Endodermal cell (in vitro differentiated cells): ENCODE data around the gene FFAR1. TPM values are rescaled to one million over a fixed set of nuclear protein-coding genes. Genes with fewer than 3 reads are reported as not detected.

Experiments
- DNase-seq: peaks from one replicate; pipeline ENCODE4 v3.0.0-alpha.2; 2017
- H3K27ac ChIP-seq: 2 replicates; pipeline ENCODE4 v1.5.1; 2013; ENCODE audit warnings: mild to moderate bottlenecking, low read depth, low read length, moderate library complexity
- H3K27me3 ChIP-seq: 2 replicates; pipeline ENCODE4 v1.6.1; 2013; ENCODE audit warnings: mild to moderate bottlenecking, low read length, moderate library complexity; ENCODE audit not compliant: insufficient read depth, control insufficient read depth, poor library complexity, severe bottlenecking
- H3K36me3 ChIP-seq: 2 replicates; pipeline ENCODE4 v1.7.0; 2013; ENCODE audit warnings: mild to moderate bottlenecking, low read length, moderate library complexity; ENCODE audit not compliant: control insufficient read depth, insufficient read depth
- H3K4me1 ChIP-seq: one replicate; pipeline ENCODE4 v1.7.0; 2013; ENCODE audit warnings: low read length; ENCODE audit not compliant: control insufficient read depth, insufficient read depth
- H3K4me3 ChIP-seq: 2 replicates; pipeline ENCODE4 v1.5.1; 2013; ENCODE audit warnings: mild to moderate bottlenecking, low read length, moderate library complexity
- H3K9ac ChIP-seq: 2 replicates; pipeline ENCODE4 v1.6.1; 2013; ENCODE audit warnings: mild to moderate bottlenecking, low read length, moderate library complexity; ENCODE audit not compliant: poor library complexity, severe bottlenecking; ENCODE audit errors: extremely low read depth
- H3K9me3 ChIP-seq: 2 replicates; pipeline ENCODE4 v1.6.1; 2013; ENCODE audit warnings: mild to moderate bottlenecking, low read length, moderate library complexity; ENCODE audit not compliant: control insufficient read depth
- H3K27ac Mint-ChIP-seq: 2 replicates; pipeline ENCODE4 v1.8.0; 2020; ENCODE audit warnings: mixed read lengths
- H3K27me3 Mint-ChIP-seq: 2 replicates; pipeline ENCODE4 v1.8.0; 2021; ENCODE audit warnings: mild to moderate bottlenecking, mixed read lengths; ENCODE audit not compliant: insufficient read depth
- H3K36me3 Mint-ChIP-seq: 2 replicates; pipeline ENCODE4 v1.8.0; 2020; ENCODE audit warnings: low read depth, mixed read lengths
- H3K4me1 Mint-ChIP-seq: 2 replicates; pipeline ENCODE4 v1.8.0; 2020; ENCODE audit warnings: mixed read lengths
- H3K4me3 Mint-ChIP-seq: 2 replicates; pipeline ENCODE4 v1.8.0; 2020; ENCODE audit warnings: mild to moderate bottlenecking, moderate library complexity, mixed read lengths
- H3K9me3 Mint-ChIP-seq: 2 replicates; pipeline ENCODE4 v1.8.0; 2020; ENCODE audit warnings: mild to moderate bottlenecking, mixed read lengths
- WGBS, 2 experiments: methylation state at CpG; one replicate each; pipeline versions ENCODE4 v1.1.5 to v1.1.7; 2013; ENCODE audit warnings: missing lambda C conversion rate in 2 of 2, mixed read lengths in 1 of 2; ENCODE audit not compliant: insufficient coverage in 1 of 2, insufficient read length in 1 of 2; 5-methylcytosine and 5-hydroxymethylcytosine counted together
- total RNA-seq, 2 donors: library from RNA; stranded (reverse); fragmentation: NEBNext Ultra II Directional in 1 of 2; extraction: Animal tissue kit (Norgen Biotek cat#: 25700) in 1 of 2; gene quantifications; 2 replicates in 1 of 2; 3 replicates in 1 of 2; pipeline ENCODE4 v1.2.1, GENCODE V29; 2021
- TF ChIP-seq, protein P1 (sequence below): fragments of 200-600 bp; sonication (generic); conservative IDR thresholded peaks from 2 replicates; pipeline ENCODE4 v1.5.0; 2021; ENCODE audit warnings: antibody characterized with exemption, mild to moderate bottlenecking

Gene FFAR1
- total RNA-seq, 2 donors from 2014 or later = not detected

DNA sequence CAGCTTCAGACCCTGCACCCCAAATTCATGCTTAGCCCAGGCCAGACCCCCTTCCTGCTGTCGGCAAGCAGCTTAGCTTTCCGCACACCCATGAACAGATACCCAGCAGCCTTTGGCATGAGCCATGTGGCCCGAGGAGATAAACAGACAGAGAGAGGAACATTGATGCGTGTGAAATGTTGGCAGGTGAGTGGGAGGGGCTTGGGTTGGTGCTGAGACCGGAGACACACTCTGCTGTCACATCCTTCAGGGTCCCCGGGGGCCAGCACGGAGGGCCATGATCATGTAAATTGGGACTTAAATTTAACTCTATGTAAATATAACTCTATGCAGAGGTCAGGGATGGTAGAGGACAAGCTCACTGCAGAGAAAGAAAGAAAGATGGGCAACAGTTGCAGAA is 17.2 kb upstream of the FFAR1 start:
- H3K36me3 ChIP-seq = no peaks in the 10 kb centered on the region
- Mint-ChIP-seq H3K4me3 (no peak overlapping the region), H3K4me1 (no peaks in the 10 kb centered on the region), H3K9me3 (no peaks in the 10 kb centered on the region), H3K36me3 (no peaks in the 10 kb centered on the region), H3K27me3 (no peaks in the 10 kb centered on the region), H3K27ac (no peak overlapping the region)
- TF ChIP-seq, protein P1, sequence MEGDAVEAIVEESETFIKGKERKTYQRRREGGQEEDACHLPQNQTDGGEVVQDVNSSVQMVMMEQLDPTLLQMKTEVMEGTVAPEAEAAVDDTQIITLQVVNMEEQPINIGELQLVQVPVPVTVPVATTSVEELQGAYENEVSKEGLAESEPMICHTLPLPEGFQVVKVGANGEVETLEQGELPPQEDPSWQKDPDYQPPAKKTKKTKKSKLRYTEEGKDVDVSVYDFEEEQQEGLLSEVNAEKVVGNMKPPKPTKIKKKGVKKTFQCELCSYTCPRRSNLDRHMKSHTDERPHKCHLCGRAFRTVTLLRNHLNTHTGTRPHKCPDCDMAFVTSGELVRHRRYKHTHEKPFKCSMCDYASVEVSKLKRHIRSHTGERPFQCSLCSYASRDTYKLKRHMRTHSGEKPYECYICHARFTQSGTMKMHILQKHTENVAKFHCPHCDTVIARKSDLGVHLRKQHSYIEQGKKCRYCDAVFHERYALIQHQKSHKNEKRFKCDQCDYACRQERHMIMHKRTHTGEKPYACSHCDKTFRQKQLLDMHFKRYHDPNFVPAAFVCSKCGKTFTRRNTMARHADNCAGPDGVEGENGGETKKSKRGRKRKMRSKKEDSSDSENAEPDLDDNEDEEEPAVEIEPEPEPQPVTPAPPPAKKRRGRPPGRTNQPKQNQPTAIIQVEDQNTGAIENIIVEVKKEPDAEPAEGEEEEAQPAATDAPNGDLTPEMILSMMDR = no peak
- 63 to 87% methylated on average over 2 to 6 of the region's 7 CpGs for WGBS, 2 experiments
- no peaks in the 10 kb centered on the region for H3K4me1 ChIP-seq
- H3K9me3 ChIP-seq = no peaks in the 10 kb centered on the region
- H3K27me3 ChIP-seq = no peaks in the 10 kb centered on the region
- DNase-seq = no peak
- no peak overlapping the region for H3K27ac ChIP-seq
- no peak overlapping the region for H3K4me3 ChIP-seq
- H3K9ac ChIP-seq = no peak overlapping the region

DNA sequence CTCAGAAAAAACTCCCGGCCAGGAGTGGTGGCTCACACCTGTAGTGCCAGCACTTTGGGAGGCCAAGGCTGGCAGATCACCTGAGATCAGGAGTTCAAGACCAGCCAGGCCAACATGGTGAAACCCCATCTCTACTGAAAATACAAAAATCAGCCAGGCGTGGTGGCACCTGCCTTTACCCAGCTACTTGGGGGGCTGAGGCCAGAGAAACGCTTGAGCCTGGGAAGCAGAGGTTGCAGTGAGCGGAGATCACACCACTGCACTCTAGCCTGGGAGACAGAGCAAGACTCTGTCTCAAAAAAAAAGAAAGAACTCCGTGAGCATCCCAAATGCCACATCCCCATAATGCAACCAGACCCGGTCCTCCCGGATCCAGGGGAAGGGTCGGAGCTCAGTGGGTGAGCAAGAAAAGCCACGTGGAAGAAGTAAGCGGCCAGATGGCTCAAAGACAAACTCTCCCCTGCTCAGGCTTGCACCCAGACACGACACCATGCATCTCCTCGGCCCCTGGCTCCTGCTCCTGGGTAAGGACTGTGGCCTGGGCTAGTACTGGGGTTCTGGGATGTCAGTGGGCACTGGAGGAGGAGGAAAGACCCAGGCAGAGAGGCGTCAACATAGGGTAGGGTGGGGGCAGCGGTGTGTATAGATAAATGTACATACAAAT is 16.0 kb upstream of the FFAR1 start:
- H3K4me3 Mint-ChIP-seq = no peak overlapping the region
- no peaks in the 10 kb centered on the region for H3K4me1 Mint-ChIP-seq
- no peaks in the 10 kb centered on the region for H3K27me3 ChIP-seq
- no peaks in the 10 kb centered on the region for H3K4me1 ChIP-seq
- WGBS, 2 experiments = 89 to 93% methylated on average over 2 to 12 of the region's 14 CpGs
- H3K9me3 ChIP-seq = no peaks in the 10 kb centered on the region
- no peaks in the 10 kb centered on the region for H3K36me3 Mint-ChIP-seq
- TF ChIP-seq, protein P1 = no peak
- no peaks in the 10 kb centered on the region for H3K9me3 Mint-ChIP-seq
- H3K27me3 Mint-ChIP-seq = no peaks in the 10 kb centered on the region
- H3K4me3 ChIP-seq = no peak overlapping the region
- H3K27ac Mint-ChIP-seq = no peak overlapping the region
- DNase-seq = no peak
- no peak overlapping the region for H3K9ac ChIP-seq
- H3K36me3 ChIP-seq = no peaks in the 10 kb centered on the region
- no peak overlapping the region for H3K27ac ChIP-seq

DNA sequence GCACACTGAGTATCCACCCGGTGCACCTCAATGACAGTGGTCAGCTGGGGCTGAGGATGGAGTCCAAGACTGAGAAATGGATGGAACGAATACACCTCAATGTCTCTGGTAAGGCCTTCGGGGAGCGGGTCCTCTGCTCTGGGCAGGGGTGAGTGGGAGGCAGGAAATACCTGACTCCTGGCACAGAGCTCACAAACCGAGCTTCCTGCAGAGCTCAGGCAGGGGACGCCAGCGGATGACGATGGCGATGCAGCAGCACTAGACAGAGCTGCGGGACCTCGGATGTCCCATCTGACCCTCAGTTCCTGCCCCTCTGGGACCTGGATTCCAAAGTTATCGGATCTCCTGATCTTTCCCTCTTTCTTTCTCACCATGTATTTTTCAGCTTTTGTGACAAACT is 14.9 kb upstream of the FFAR1 start:
- H3K9me3 Mint-ChIP-seq = no peaks in the 10 kb centered on the region
- H3K4me1 ChIP-seq = no peaks in the 10 kb centered on the region

More for the DNA sequence above, 14.9 kb upstream of the FFAR1 start:
- H3K36me3 ChIP-seq = no peaks in the 10 kb centered on the region
- no peak for DNase-seq
- no peaks in the 10 kb centered on the region for H3K9me3 ChIP-seq
- no peak overlapping the region for H3K9ac ChIP-seq
- TF ChIP-seq, protein P1 = no peak
- no peak overlapping the region for H3K4me3 ChIP-seq
- H3K27ac Mint-ChIP-seq = no peak overlapping the region
- no peaks in the 10 kb centered on the region for H3K27me3 Mint-ChIP-seq
- H3K4me3 Mint-ChIP-seq = no peak overlapping the region
- no peak overlapping the region for H3K27ac ChIP-seq
- H3K27me3 ChIP-seq = no peaks in the 10 kb centered on the region
- no peaks in the 10 kb centered on the region for H3K4me1 Mint-ChIP-seq
- 87 to 97% methylated on average over 12 of the region's 12 CpGs for WGBS, 2 experiments
- H3K36me3 Mint-ChIP-seq = no peaks in the 10 kb centered on the region
